ENCODE data around the gene MGLL. TPM values are rescaled to one million over a fixed set of nuclear protein-coding genes. Genes with fewer than 3 reads are reported as not detected.
"Not testable (repeated sequence)": the region's sequence is repeated elsewhere in the genome, so short reads cannot be mapped to it uniquely, and the experiment has no call there.

The MGLL gene
- total RNA-seq, 2 experiments from 2014 or later: 0.10 to 0.25 TPM

- POLR2A ChIA-PET: no interaction called here
- CTCF ChIA-PET: interaction anchor here (0.6 kb wide), 1 partner anchor 8 kb away, joined by 3 read pairs; no protein-coding TSS in a partner anchor
- Mint-ChIP-seq H3K36me3 (ENCODE audit: low read depth) (no peaks in the 10 kb centered on the region), H3K27me3 (peaks cover 9% of the 10 kb centered on the region), H3K4me3 (no peak overlapping the region), H3K27ac (no peak overlapping the region), H3K4me1 (no peaks in the 10 kb centered on the region), H3K9me3 (no peaks in the 10 kb centered on the region)
- DNase-seq: no peak
Observed at GRCh38 chr3:127660621-127661251, 161.6 kb downstream of the MGLL start.

GRCh38 chr3:127658234-127658633 lies 164.1 kb downstream of the MGLL start:
- Mint-ChIP-seq H3K9me3 (no peaks in the 10 kb centered on the region), H3K4me1 (no peaks in the 10 kb centered on the region), H3K36me3 (ENCODE audit: low read depth) (no peaks in the 10 kb centered on the region), H3K4me3 (no peak overlapping the region), H3K27ac (no peak overlapping the region), H3K27me3 (peaks cover 9% of the 10 kb centered on the region)
- CTCF ChIA-PET: interaction anchor here (1.4 kb wide), 1 partner anchor 12 kb away, joined by 3 read pairs; no protein-coding TSS in a partner anchor
- no peak for DNase-seq
- POLR2A ChIA-PET: no interaction called here

GRCh38 chr3:127656906-127657305 lies 165.4 kb downstream of the MGLL start:
- no peak overlapping the region for H3K27ac Mint-ChIP-seq
- no peak for DNase-seq
- no peaks in the 10 kb centered on the region for H3K4me1 Mint-ChIP-seq
- H3K36me3 Mint-ChIP-seq (ENCODE audit: low read depth): no peaks in the 10 kb centered on the region
- POLR2A ChIA-PET: no interaction called here
- CTCF ChIA-PET: no interaction called here
- no peaks in the 10 kb centered on the region for H3K9me3 Mint-ChIP-seq
- no peak overlapping the region for H3K4me3 Mint-ChIP-seq
- peaks cover 9% of the 10 kb centered on the region for H3K27me3 Mint-ChIP-seq

GRCh38 chr3:127655641-127656040 lies 166.7 kb downstream of the MGLL start:
- no peak overlapping the region for H3K27ac Mint-ChIP-seq
- peaks cover 9% of the 10 kb centered on the region for H3K27me3 Mint-ChIP-seq
- no peaks in the 10 kb centered on the region for H3K4me1 Mint-ChIP-seq
- H3K9me3 Mint-ChIP-seq: no peaks in the 10 kb centered on the region
- no peak for DNase-seq
- H3K4me3 Mint-ChIP-seq: no peak overlapping the region
- ChIA-PET POLR2A (no interaction called here), CTCF (no interaction called here)
- no peaks in the 10 kb centered on the region for H3K36me3 Mint-ChIP-seq (ENCODE audit: low read depth)

GRCh38 chr3:127654993-127655392 lies 167.3 kb downstream of the MGLL start:
- H3K27ac Mint-ChIP-seq; H3K27me3 Mint-ChIP-seq; H3K9me3 Mint-ChIP-seq; DNase-seq; H3K36me3 Mint-ChIP-seq (ENCODE audit: low read depth); H3K4me3 Mint-ChIP-seq; POLR2A ChIA-PET; CTCF ChIA-PET; H3K4me1 Mint-ChIP-seq: not testable (repeated sequence)

GRCh38 chr3:127654374-127654773 lies 167.9 kb downstream of the MGLL start:
- no peaks in the 10 kb centered on the region for H3K4me1 Mint-ChIP-seq
- DNase-seq: no peak
- H3K27ac Mint-ChIP-seq: no peak overlapping the region
- peaks cover 9% of the 10 kb centered on the region for H3K27me3 Mint-ChIP-seq
- ChIA-PET POLR2A (no interaction called here), CTCF (no interaction called here)
- H3K4me3 Mint-ChIP-seq: no peak overlapping the region
- no peaks in the 10 kb centered on the region for H3K9me3 Mint-ChIP-seq
- no peaks in the 10 kb centered on the region for H3K36me3 Mint-ChIP-seq (ENCODE audit: low read depth)

- Mint-ChIP-seq H3K4me3 (no peak overlapping the region), H3K27me3 (no peaks in the 10 kb centered on the region), H3K9me3 (no peaks in the 10 kb centered on the region), H3K36me3 (ENCODE audit: low read depth) (no peaks in the 10 kb centered on the region), H3K27ac (no peak overlapping the region), H3K4me1 (no peaks in the 10 kb centered on the region)
- peak; percentile 40 for DNase-seq
- ChIA-PET POLR2A (no interaction called here), CTCF (interaction anchor here (0.7 to 1.5 kb wide), 5 partner anchors 8 to 138 kb away, joined by 3 to 4 read pairs (median 3); no protein-coding TSS in a partner anchor)
Observed at GRCh38 chr3:127652246-127652995, 169.9 kb downstream of the MGLL start.

GRCh38 chr3:127651516-127652172 lies 170.7 kb downstream of the MGLL start:
- Mint-ChIP-seq H3K9me3 (no peaks in the 10 kb centered on the region), H3K27me3 (no peaks in the 10 kb centered on the region), H3K4me3 (no peak overlapping the region), H3K36me3 (ENCODE audit: low read depth) (no peaks in the 10 kb centered on the region), H3K4me1 (no peaks in the 10 kb centered on the region), H3K27ac (no peak overlapping the region)
- CTCF ChIA-PET: interaction anchor here (0.7 to 1.5 kb wide), 3 partner anchors 12 to 139 kb away, joined by 3 to 4 read pairs (median 3); no protein-coding TSS in a partner anchor
- POLR2A ChIA-PET: no interaction called here
- no peak for DNase-seq

GRCh38 chr3:127650236-127650635 lies 172.1 kb downstream of the MGLL start:
- no peak for DNase-seq
- ChIA-PET POLR2A (no interaction called here), CTCF (interaction anchor here (0.5 to 1.0 kb wide), 2 partner anchors 12 to 200 kb away, joined by 3 to 4 read pairs; no protein-coding TSS in a partner anchor)
- H3K4me1 Mint-ChIP-seq: no peaks in the 10 kb centered on the region
- H3K27ac Mint-ChIP-seq: no peak overlapping the region
- no peak overlapping the region for H3K4me3 Mint-ChIP-seq
- no peaks in the 10 kb centered on the region for H3K36me3 Mint-ChIP-seq (ENCODE audit: low read depth)
- H3K27me3 Mint-ChIP-seq: no peaks in the 10 kb centered on the region
- no peaks in the 10 kb centered on the region for H3K9me3 Mint-ChIP-seq

GRCh38 chr3:127647845-127648204 lies 174.5 kb downstream of the MGLL start:
- ChIA-PET POLR2A (no interaction called here), CTCF (no interaction called here)
- Mint-ChIP-seq H3K4me3 (no peak overlapping the region), H3K9me3 (no peaks in the 10 kb centered on the region), H3K27ac (no peak overlapping the region), H3K27me3 (no peaks in the 10 kb centered on the region), H3K4me1 (no peaks in the 10 kb centered on the region), H3K36me3 (ENCODE audit: low read depth) (no peaks in the 10 kb centered on the region)
- DNase-seq: no peak

GRCh38 chr3:127647166-127647844 lies 175.0 kb downstream of the MGLL start:
- no peak overlapping the region for H3K27ac Mint-ChIP-seq
- POLR2A ChIA-PET: no interaction called here

GRCh38 chr3:127646501-127647046 lies 175.7 kb downstream of the MGLL start:
- ChIA-PET POLR2A (no interaction called here), CTCF (interaction anchor here (0.8 to 1.6 kb wide), 2 partner anchors 11 to 12 kb away, joined by 3 to 4 read pairs; no protein-coding TSS in a partner anchor)
- no peaks in the 10 kb centered on the region for H3K9me3 Mint-ChIP-seq
- no peak for DNase-seq
- no peaks in the 10 kb centered on the region for H3K36me3 Mint-ChIP-seq (ENCODE audit: low read depth)
- H3K27ac Mint-ChIP-seq: no peak overlapping the region
- H3K4me1 Mint-ChIP-seq: no peaks in the 10 kb centered on the region
- no peaks in the 10 kb centered on the region for H3K27me3 Mint-ChIP-seq
- no peak overlapping the region for H3K4me3 Mint-ChIP-seq

More at GRCh38 chr3:127647166-127647844, 175.0 kb downstream of the MGLL start:
- Mint-ChIP-seq H3K9me3 (no peaks in the 10 kb centered on the region), H3K36me3 (ENCODE audit: low read depth) (no peaks in the 10 kb centered on the region), H3K4me1 (no peaks in the 10 kb centered on the region), H3K27me3 (no peaks in the 10 kb centered on the region), H3K4me3 (no peak overlapping the region)
- no peak for DNase-seq
- CTCF ChIA-PET: interaction anchor here (0.8 to 1.6 kb wide), 2 partner anchors 11 to 12 kb away, joined by 3 to 4 read pairs; no protein-coding TSS in a partner anchor
